HG03108 (cell line): ENCODE results near the gene SLC9C1.

Experiments
- ATAC-seq: cut with Tn5 transposase; IDR thresholded peaks from one replicate; pipeline ENCODE4 v1.9.1; 2021; ENCODE audit warnings: moderate library complexity; ENCODE audit not compliant: unreplicated experiment

The SLC9C1 gene

GRCh38 chr3:112115806-112116383, 178.1 kb downstream of the SLC9C1 start:
- ATAC-seq = no peak

- peak; percentile 34 for ATAC-seq
Measured at GRCh38 chr3:112115161-112115739, 178.8 kb downstream of the SLC9C1 start.

GRCh38 chr3:112114576-112115160, 179.3 kb downstream of the SLC9C1 start:
- no peak for ATAC-seq

DNA sequence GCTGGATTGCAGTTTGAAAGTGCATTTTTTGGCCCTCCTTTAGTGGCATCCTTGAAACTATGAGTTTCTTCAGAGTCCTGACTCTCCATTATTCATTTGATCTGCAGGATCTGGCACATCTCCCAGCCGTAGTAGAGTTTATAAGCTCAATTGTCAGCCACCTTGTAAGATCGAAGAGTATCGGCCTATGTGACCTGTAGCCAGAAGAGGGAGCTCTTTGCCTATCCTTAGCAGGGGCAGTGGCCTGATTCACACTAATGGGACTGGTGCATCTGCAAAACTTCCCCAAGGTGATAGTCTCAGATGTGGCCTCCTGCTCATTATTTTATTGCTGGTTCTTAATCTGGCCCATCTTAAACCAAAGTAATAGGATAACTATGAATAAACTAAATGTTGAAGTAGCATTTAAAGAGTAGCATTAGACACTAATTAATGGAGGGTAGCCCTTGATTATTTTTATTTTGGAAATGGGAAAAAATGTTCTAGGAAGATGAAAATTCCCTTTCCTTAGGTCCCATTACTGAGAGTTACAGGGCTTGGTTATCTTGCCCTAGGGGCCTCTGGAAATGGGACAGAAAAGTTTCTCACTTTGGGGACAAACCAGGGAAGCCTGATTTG, 182.1 kb downstream of the SLC9C1 start:
- ATAC-seq = peak; percentile 29

- no peak for ATAC-seq
Measured at GRCh38 chr3:112109322-112109721, 184.7 kb downstream of the SLC9C1 start.

GRCh38 chr3:112104774-112105173, 189.2 kb downstream of the SLC9C1 start:
- ATAC-seq = no peak

- no peak for ATAC-seq
Measured at GRCh38 chr3:112101916-112102315, 192.1 kb downstream of the SLC9C1 start.

- ATAC-seq = no peak
Measured at GRCh38 chr3:112097378-112097777, 196.6 kb downstream of the SLC9C1 start.

GRCh38 chr3:112096176-112096575, 197.8 kb downstream of the SLC9C1 start:
- ATAC-seq = no peak

- ATAC-seq = no peak
Measured at GRCh38 chr3:112095731-112096130, 198.3 kb downstream of the SLC9C1 start.

GRCh38 chr3:112093180-112093522, 200.9 kb downstream of the SLC9C1 start:
- no peak for ATAC-seq

DNA sequence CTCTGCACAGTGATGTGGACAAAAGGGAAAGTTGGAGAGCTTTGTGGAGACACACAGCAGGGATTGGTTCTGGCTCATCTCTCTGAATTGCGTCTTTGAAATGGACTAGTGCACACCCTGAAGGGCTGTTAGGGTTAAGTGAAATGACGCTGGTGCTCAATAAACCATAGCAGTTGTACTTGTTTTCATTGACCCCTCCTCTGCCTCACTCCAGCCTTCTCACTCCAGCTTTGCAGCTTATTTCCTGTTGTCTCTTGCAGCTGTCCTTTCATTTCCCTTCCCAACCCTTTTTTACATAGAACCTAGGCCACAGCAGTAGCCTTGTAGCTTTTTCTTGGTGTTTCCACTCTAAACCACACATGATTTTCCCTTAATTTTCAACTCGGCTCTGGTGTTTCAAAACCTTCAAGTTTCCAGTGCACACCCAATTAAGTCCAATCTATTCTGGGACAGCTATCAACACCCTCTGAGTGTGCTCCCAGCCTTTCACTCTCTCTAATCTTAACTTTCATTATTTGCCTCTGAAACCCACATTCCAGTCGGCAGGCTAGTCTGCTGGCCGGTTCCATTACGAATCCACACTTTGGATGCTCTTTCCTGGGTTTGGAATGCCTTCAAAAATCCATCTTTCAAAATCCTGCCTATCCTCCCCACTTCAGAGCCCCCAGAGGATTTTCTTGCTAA, 201.4 kb downstream of the SLC9C1 start:
- ATAC-seq = no peak

DNA sequence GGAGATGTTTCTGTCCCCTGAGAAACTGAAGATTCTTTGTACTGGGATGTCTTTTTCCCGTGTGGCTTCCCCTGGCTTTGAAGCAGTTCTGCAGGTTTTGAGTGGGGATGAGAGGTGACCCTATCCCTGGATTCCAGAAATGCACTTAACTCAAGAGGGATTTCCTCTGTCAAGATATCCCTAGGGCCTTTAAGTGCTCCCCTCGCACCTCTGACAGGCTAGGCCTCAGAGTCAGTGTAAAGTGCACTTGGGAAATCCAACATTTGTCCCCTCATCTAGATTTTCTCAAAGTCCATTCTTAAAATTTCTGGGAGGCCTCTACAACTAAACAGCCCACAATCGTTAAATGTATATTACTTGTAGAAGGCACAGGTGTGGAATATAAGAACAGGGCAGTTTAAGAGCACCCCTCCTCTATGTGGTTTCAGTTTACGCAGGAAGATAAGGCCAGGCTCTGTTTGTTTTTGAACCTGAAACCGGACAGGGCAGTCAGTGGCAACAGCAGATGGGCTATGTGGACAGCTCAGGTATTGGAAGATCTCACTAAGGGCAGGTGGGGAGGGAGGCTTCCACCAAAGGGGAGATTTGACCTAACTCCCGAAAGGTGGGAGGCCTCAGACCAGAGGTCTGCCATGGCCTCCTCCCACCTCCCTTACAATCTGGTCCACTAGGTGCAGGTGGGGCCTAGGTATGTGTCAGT, 203.0 kb downstream of the SLC9C1 start:
- no peak for ATAC-seq
